Endothelial cell of umbilical vein (primary cell): ENCODE data around the gene METRN. TPM values are rescaled to one million over a fixed set of nuclear protein-coding genes. Genes with fewer than 3 reads are reported as not detected.
A peak's percentile ranks its signal among the peaks of the same experiment; 100 is the strongest.

Experiments used
- BruUV-seq: library from RNA; stranded (reverse); fragments of 400-500 nt; replicated peaks from 2 replicates; lab custom pipeline; 2021; lab: Mats Ljungman, UMichigan
- CTCF ChIA-PET: fragments of 300-600, 350-600 bp; sonication (Branson Sonifier 250); formaldehyde crosslinking; loops from one replicate; lab custom pipeline; 2021; ENCODE audit warnings: antibody characterized with exemption, inconsistent platforms; lab: Charles Lee
- POLR2A ChIA-PET: fragments of 300-600, 350-600 bp; sonication (Branson Sonifier 250); formaldehyde crosslinking; loops from one replicate; lab custom pipeline; 2021; ENCODE audit warnings: antibody characterized with exemption, inconsistent platforms; lab: Charles Lee
- DNase-seq: peaks from one replicate; pipeline ENCODE4 v3.0.0-alpha.2; 2011; ENCODE audit warnings: low read depth, low spot score
- FAIRE-seq: peaks from 2 replicates; lab custom pipeline; 2011; peaks lifted over from hg19 to GRCh38; lab: Jason Lieb, UNC
- H2AFZ ChIP-seq: 2 replicates; pipeline ENCODE4 v1.6.0; 2012; ENCODE audit warnings: low read depth, low read length, control low read depth, inconsistent platforms
- H3K27ac ChIP-seq: 2 replicates; pipeline ENCODE4 v1.5.1; 2011; ENCODE audit warnings: low read depth, mild to moderate bottlenecking, control low read depth, low read length, moderate library complexity; ENCODE audit not compliant: insufficient read depth
- H3K27me3 ChIP-seq, 2 experiments: 2 replicates each; pipeline versions ENCODE4 v1.6.0 to v1.6.1; 2011; ENCODE audit warnings: low read length in 2 of 2, mixed read lengths in 1 of 2; ENCODE audit not compliant: control insufficient read depth in 2 of 2, insufficient read depth in 2 of 2
- H3K36me3 ChIP-seq, 2 experiments: 2 replicates in 1 of 2; 3 replicates in 1 of 2; pipeline ENCODE4 v1.5.1; 2011; ENCODE audit warnings: low read length in 2 of 2, mild to moderate bottlenecking in 1 of 2, moderate library complexity in 1 of 2; ENCODE audit not compliant: control insufficient read depth in 2 of 2, insufficient read depth in 2 of 2; ENCODE audit errors: extremely low read depth in 1 of 2
- H3K4me1 ChIP-seq: 3 replicates; pipeline ENCODE4 v1.5.1; 2011; ENCODE audit warnings: mild to moderate bottlenecking, low read length; ENCODE audit not compliant: control insufficient read depth, insufficient read depth; ENCODE audit errors: extremely low read depth
- H3K4me2 ChIP-seq: 2 replicates; pipeline ENCODE4 v1.6.1; 2011; ENCODE audit warnings: low read length, control low read depth, mixed read lengths; ENCODE audit not compliant: insufficient read depth
- H3K4me3 ChIP-seq, 3 experiments: fragments of 200-600 bp in 1 of 3; sonication (generic), shearing (Covaris generic) in 1 of 3; replicated peaks in 1 of 3; 2 replicates each; pipeline ENCODE4 v1.5.1; 2011 to 2016; ENCODE audit warnings: control low read depth in 3 of 3, low read length in 3 of 3, mild to moderate bottlenecking in 2 of 3, inconsistent platforms in 1 of 3, low read depth in 1 of 3, moderate library complexity in 1 of 3; ENCODE audit not compliant: insufficient read depth in 1 of 3
- H3K79me2 ChIP-seq: 2 replicates; pipeline ENCODE4 v1.6.0; 2012; ENCODE audit warnings: low read length, inconsistent platforms; ENCODE audit not compliant: control insufficient read depth, insufficient read depth
- H3K9ac ChIP-seq: replicated peaks from 2 replicates; pipeline ENCODE3; 2011; ENCODE audit warnings: low read length, control low read depth; ENCODE audit not compliant: insufficient read depth; ENCODE audit errors: extremely low read depth
- H3K9me1 ChIP-seq: replicated peaks from 3 replicates; pipeline ENCODE4 v1.6.0; 2011; ENCODE audit warnings: mild to moderate bottlenecking, low read length; ENCODE audit not compliant: control insufficient read depth, insufficient read depth; ENCODE audit errors: extremely low read depth
- H3K9me3 ChIP-seq: replicated peaks from 2 replicates; pipeline ENCODE4 v1.5.1; 2012; ENCODE audit warnings: low read length, inconsistent platforms; ENCODE audit not compliant: control insufficient read depth, insufficient read depth
- H4K20me1 ChIP-seq: replicated peaks from 2 replicates; pipeline ENCODE3; 2011; ENCODE audit warnings: mild to moderate bottlenecking, low read length; ENCODE audit not compliant: control insufficient read depth, insufficient read depth; ENCODE audit errors: extremely low read depth
- CTCF ChIP-seq, 2 donors: IDR thresholded peaks; 1 replicate in 1 of 2; 2 replicates in 1 of 2; pipeline ENCODE4 v1.5.1; 2011; ENCODE audit warnings: low read length in 2 of 2, mild to moderate bottlenecking in 2 of 2, moderate library complexity in 2 of 2, control low read depth in 1 of 2, inconsistent platforms in 1 of 2, low read depth in 1 of 2; ENCODE audit not compliant: insufficient read depth in 1 of 2; ENCODE audit errors: extremely low read depth in 1 of 2
- EZH2 ChIP-seq: IDR thresholded peaks from 2 replicates; pipeline ENCODE4 v1.6.1; 2012; ENCODE audit warnings: borderline replicate concordance, low read depth, mild to moderate bottlenecking, moderate library complexity, low read length, inconsistent platforms; ENCODE audit not compliant: severe bottlenecking
- FOS ChIP-seq: IDR thresholded peaks from 2 replicates; pipeline ENCODE4 v1.6.1; 2011; ENCODE audit warnings: mild to moderate bottlenecking, low read length, moderate library complexity, borderline replicate concordance; ENCODE audit not compliant: insufficient read depth
- GATA2 ChIP-seq: IDR thresholded peaks from 2 replicates; pipeline ENCODE4 v1.7.0; 2011; ENCODE audit warnings: low read depth, mild to moderate bottlenecking, moderate library complexity, mixed read lengths, low read length; ENCODE audit not compliant: insufficient read length, insufficient read depth
- JUN ChIP-seq: IDR thresholded peaks from 2 replicates; pipeline ENCODE4 v1.6.1; 2011; ENCODE audit warnings: borderline replicate concordance, low read depth; ENCODE audit not compliant: insufficient read length, insufficient read depth
- MAX ChIP-seq: IDR thresholded peaks from 2 replicates; pipeline ENCODE4 v1.6.1; 2011; ENCODE audit not compliant: insufficient read depth, insufficient read length
- MYC ChIP-seq: IDR thresholded peaks from one replicate; pipeline ENCODE4 v1.6.1; 2011; ENCODE audit warnings: mild to moderate bottlenecking, low read depth, low read length
- POLR2A ChIP-seq: IDR thresholded peaks from 2 replicates; pipeline ENCODE4 v1.6.1; 2012; ENCODE audit warnings: low read depth, mild to moderate bottlenecking, control low read depth, low read length
- POLR2AphosphoS5 ChIP-seq: IDR thresholded peaks from 2 replicates; pipeline ENCODE4 v1.6.1; 2012; ENCODE audit warnings: low read depth, mild to moderate bottlenecking, control low read depth, low read length, moderate library complexity; ENCODE audit not compliant: insufficient read depth
- dilution Hi-C: fragments of 300-500 bp; cut with MboI; formaldehyde crosslinking; loops from one replicate; pipeline ENCODE4 v1.15.0; 2019; ENCODE audit warnings: low sequenced_read_pairs; ENCODE audit not compliant: extremely low pct_ligation_motif_present
- intact Hi-C: fragments of 100-400 bp; cut with micrococcal nuclease; formaldehyde crosslinking; loops from one replicate; pipeline ENCODE4 v1.10.0; 2022
- polyA plus RNA-seq, 4 experiments: library from polyadenylated mRNA; depleted of rRNA in 3 of 4; stranded (reverse) in 3 of 4; unstranded in 1 of 4; fragments of >200 nt; gene quantifications; 2 replicates each; pipeline versions ENCODE4 v1.2.1 to v1.2.3, GENCODE V29; 2011 to 2012; ENCODE audit warnings: missing spikeins in 1 of 4
- total RNA-seq: library from RNA; stranded (reverse); gene quantifications from 2 replicates; pipeline ENCODE4 v1.2.3, GENCODE V29; 2021

The METRN gene
- total and polyA plus RNA-seq, 2 donors (not counting 3 experiments of a cell fraction or from before 2014, with no cell fraction given): 10.0 to 16.1 TPM

- H4K20me1 ChIP-seq: no peaks in the 10 kb centered on the region
Observed at GRCh38 chr16:719815-720446, 5.0 kb downstream of the METRN start.

More at GRCh38 chr16:719815-720446, 5.0 kb downstream of the METRN start:
- Histone ChIP-seq H3K9me3 (no peaks in the 10 kb centered on the region), H2AFZ (peak overlapping the region; percentile 82), H3K4me2 (peak overlapping the region; percentile 58), H3K9me1 (no peaks in the 10 kb centered on the region), H3K27ac (no peak overlapping the region), H3K79me2 (no peaks in the 10 kb centered on the region), H3K4me1 (peaks cover 19% of the 10 kb centered on the region), H3K27me3 (no peaks in the 10 kb centered on the region), H3K4me3 (peak overlapping the region; percentile 49 to 56 (median 55)), H3K9ac (peak overlapping the region; percentile 35), H3K36me3 (no peaks in the 10 kb centered on the region)
- intact Hi-C loops (no loop called here), dilution Hi-C loops (no loop called here)
- ChIA-PET CTCF (interaction anchor here (0.7 to 2.6 kb wide), 10 partner anchors 8 to 337 kb away, joined by 3 to 17 read pairs (median 4); partner anchors contain the start of genes CHTF18, CIAO3, RPUSD1 and WDR24), POLR2A (no interaction called here)
- no TSS peak for BruUV-seq
- no peak for FAIRE-seq
- no peak for DNase-seq
- TF ChIP-seq JUN (no peak), MYC (no peak), POLR2AphosphoS5 (peak; percentile 16), CTCF (IDR thresholded peaks at IDR 0.05; ENCODE audit: extremely low read depth in 1 of 2, insufficient read depth in 1 of 2, low read depth in 1 of 2, low read length in 2 of 2) (peak in 1 of 2 donors; percentile 12), EZH2 (no peak), MAX (no peak), GATA2 (no peak), POLR2A (no peak), FOS (no peak)
